Omental fat pad (tissue), 4 donors: ENCODE measurements around the gene PIGQ. TPM values are rescaled to one million over a fixed set of nuclear protein-coding genes. Genes with fewer than 3 reads are reported as not detected.

Experiments used
- ATAC-seq: fragments of 150-250 bp; one replicate; pipeline ENCODE4 v1.9.1; 2016; ENCODE audit warnings: mild to moderate bottlenecking, moderate library complexity; ENCODE audit not compliant: low FRiP score
- DNase-seq: peaks from one replicate; pipeline ENCODE4 v3.0.0-alpha.2; 2019; ENCODE audit warnings: low spot score
- CTCF ChIP-seq, 3 donors: fragments of 450-650 bp; IDR thresholded peaks; one replicate each; pipeline ENCODE4 v1.5.1; 2016 to 2017; ENCODE audit warnings: antibody characterized with exemption in 3 of 3, mild to moderate bottlenecking in 3 of 3, moderate library complexity in 2 of 3
- total RNA-seq, 4 donors: library from RNA; depleted of rRNA; stranded (reverse); fragments of >200 nt; gene quantifications; one replicate each; pipeline ENCODE4 v1.1.0, GENCODE V29; 2016

PIGQ gene
- total RNA-seq, 4 donors from 2014 or later, result 22.0 to 25.1 (median 23.8) TPM

- DNase-seq (no peak), ATAC-seq (no peak)
- no peak for TF ChIP-seq CTCF (IDR thresholded peaks at IDR 0.05)
Observed at GRCh38 chr16:557463-558297, 12.1 kb upstream of the PIGQ start.

- peak; percentile 10 for ATAC-seq
- no peak for DNase-seq
- TF ChIP-seq CTCF (IDR thresholded peaks at IDR 0.05), result no peak
Observed at GRCh38 chr16:558298-559020, 11.3 kb upstream of the PIGQ start.

GRCh38 chr16:559021-559380, 10.8 kb upstream of the PIGQ start:
- no peak for TF ChIP-seq CTCF (IDR thresholded peaks at IDR 0.05)
- ATAC-seq (no peak), DNase-seq (no peak)

- DNase-seq, result no peak
- ATAC-seq, result no peak
- TF ChIP-seq CTCF (IDR thresholded peaks at IDR 0.05), result no peak
Observed at GRCh38 chr16:559411-560203, 10.2 kb upstream of the PIGQ start.

- no peak for TF ChIP-seq CTCF (IDR thresholded peaks at IDR 0.05)
- DNase-seq, result no peak
- no peak for ATAC-seq
Observed at GRCh38 chr16:560204-560700, 9.5 kb upstream of the PIGQ start, which contains the start of gene PRR35. TSS of gene PRR35 (plus strand) at chr16:560394. CDS start at chr16:563295, 2,901 bp downstream.

GRCh38 chr16:560701-561412, 8.9 kb upstream of the PIGQ start:
- no peak for TF ChIP-seq CTCF (IDR thresholded peaks at IDR 0.05)
- ATAC-seq, result no peak
- DNase-seq, result no peak
